Endothelial cell of umbilical vein (primary cell): ENCODE measurements around the gene BAG5. TPM values are rescaled to one million over a fixed set of nuclear protein-coding genes. Genes with fewer than 3 reads are reported as not detected.

ENCODE experiments used
- BruUV-seq: library from RNA; stranded (reverse); fragments of 400-500 nt; replicated peaks from 2 replicates; lab custom pipeline; 2021; lab: Mats Ljungman, UMichigan
- CTCF ChIA-PET: fragments of 300-600, 350-600 bp; sonication (Branson Sonifier 250); formaldehyde crosslinking; loops from one replicate; lab custom pipeline; 2021; ENCODE audit warnings: antibody characterized with exemption, inconsistent platforms; lab: Charles Lee
- POLR2A ChIA-PET: fragments of 300-600, 350-600 bp; sonication (Branson Sonifier 250); formaldehyde crosslinking; loops from one replicate; lab custom pipeline; 2021; ENCODE audit warnings: antibody characterized with exemption, inconsistent platforms; lab: Charles Lee
- DNase-seq: peaks from one replicate; pipeline ENCODE4 v3.0.0-alpha.2; 2011; ENCODE audit warnings: low read depth, low spot score
- FAIRE-seq: peaks from 2 replicates; lab custom pipeline; 2011; peaks lifted over from hg19 to GRCh38; lab: Jason Lieb, UNC
- H2AFZ ChIP-seq: 2 replicates; pipeline ENCODE4 v1.6.0; 2012; ENCODE audit warnings: low read depth, low read length, control low read depth, inconsistent platforms
- H3K27ac ChIP-seq: 2 replicates; pipeline ENCODE4 v1.5.1; 2011; ENCODE audit warnings: low read depth, mild to moderate bottlenecking, control low read depth, low read length, moderate library complexity; ENCODE audit not compliant: insufficient read depth
- H3K27me3 ChIP-seq, 2 experiments: 2 replicates each; pipeline versions ENCODE4 v1.6.0 to v1.6.1; 2011; ENCODE audit warnings: low read length in 2 of 2, mixed read lengths in 1 of 2; ENCODE audit not compliant: control insufficient read depth in 2 of 2, insufficient read depth in 2 of 2
- H3K36me3 ChIP-seq, 2 experiments: 2 replicates in 1 of 2; 3 replicates in 1 of 2; pipeline ENCODE4 v1.5.1; 2011; ENCODE audit warnings: low read length in 2 of 2, mild to moderate bottlenecking in 1 of 2, moderate library complexity in 1 of 2; ENCODE audit not compliant: control insufficient read depth in 2 of 2, insufficient read depth in 2 of 2; ENCODE audit errors: extremely low read depth in 1 of 2
- H3K4me1 ChIP-seq: 3 replicates; pipeline ENCODE4 v1.5.1; 2011; ENCODE audit warnings: mild to moderate bottlenecking, low read length; ENCODE audit not compliant: control insufficient read depth, insufficient read depth; ENCODE audit errors: extremely low read depth
- H3K4me2 ChIP-seq: 2 replicates; pipeline ENCODE4 v1.6.1; 2011; ENCODE audit warnings: low read length, control low read depth, mixed read lengths; ENCODE audit not compliant: insufficient read depth
- H3K4me3 ChIP-seq, 3 experiments: fragments of 200-600 bp in 1 of 3; sonication (generic), shearing (Covaris generic) in 1 of 3; replicated peaks in 1 of 3; 2 replicates each; pipeline ENCODE4 v1.5.1; 2011 to 2016; ENCODE audit warnings: control low read depth in 3 of 3, low read length in 3 of 3, mild to moderate bottlenecking in 2 of 3, inconsistent platforms in 1 of 3, low read depth in 1 of 3, moderate library complexity in 1 of 3; ENCODE audit not compliant: insufficient read depth in 1 of 3
- H3K79me2 ChIP-seq: 2 replicates; pipeline ENCODE4 v1.6.0; 2012; ENCODE audit warnings: low read length, inconsistent platforms; ENCODE audit not compliant: control insufficient read depth, insufficient read depth
- H3K9ac ChIP-seq: replicated peaks from 2 replicates; pipeline ENCODE3; 2011; ENCODE audit warnings: low read length, control low read depth; ENCODE audit not compliant: insufficient read depth; ENCODE audit errors: extremely low read depth
- H3K9me1 ChIP-seq: replicated peaks from 3 replicates; pipeline ENCODE4 v1.6.0; 2011; ENCODE audit warnings: mild to moderate bottlenecking, low read length; ENCODE audit not compliant: control insufficient read depth, insufficient read depth; ENCODE audit errors: extremely low read depth
- H3K9me3 ChIP-seq: replicated peaks from 2 replicates; pipeline ENCODE4 v1.5.1; 2012; ENCODE audit warnings: low read length, inconsistent platforms; ENCODE audit not compliant: control insufficient read depth, insufficient read depth
- H4K20me1 ChIP-seq: replicated peaks from 2 replicates; pipeline ENCODE3; 2011; ENCODE audit warnings: mild to moderate bottlenecking, low read length; ENCODE audit not compliant: control insufficient read depth, insufficient read depth; ENCODE audit errors: extremely low read depth
- EZH2 ChIP-seq: IDR thresholded peaks from 2 replicates; pipeline ENCODE4 v1.6.1; 2012; ENCODE audit warnings: borderline replicate concordance, low read depth, mild to moderate bottlenecking, moderate library complexity, low read length, inconsistent platforms; ENCODE audit not compliant: severe bottlenecking
- FOS ChIP-seq: IDR thresholded peaks from 2 replicates; pipeline ENCODE4 v1.6.1; 2011; ENCODE audit warnings: mild to moderate bottlenecking, low read length, moderate library complexity, borderline replicate concordance; ENCODE audit not compliant: insufficient read depth
- GATA2 ChIP-seq: IDR thresholded peaks from 2 replicates; pipeline ENCODE4 v1.7.0; 2011; ENCODE audit warnings: low read depth, mild to moderate bottlenecking, moderate library complexity, mixed read lengths, low read length; ENCODE audit not compliant: insufficient read length, insufficient read depth
- JUN ChIP-seq: IDR thresholded peaks from 2 replicates; pipeline ENCODE4 v1.6.1; 2011; ENCODE audit warnings: borderline replicate concordance, low read depth; ENCODE audit not compliant: insufficient read length, insufficient read depth
- MYC ChIP-seq: IDR thresholded peaks from one replicate; pipeline ENCODE4 v1.6.1; 2011; ENCODE audit warnings: mild to moderate bottlenecking, low read depth, low read length
- POLR2A ChIP-seq: IDR thresholded peaks from 2 replicates; pipeline ENCODE4 v1.6.1; 2012; ENCODE audit warnings: low read depth, mild to moderate bottlenecking, control low read depth, low read length
- POLR2AphosphoS5 ChIP-seq: IDR thresholded peaks from 2 replicates; pipeline ENCODE4 v1.6.1; 2012; ENCODE audit warnings: low read depth, mild to moderate bottlenecking, control low read depth, low read length, moderate library complexity; ENCODE audit not compliant: insufficient read depth
- dilution Hi-C: fragments of 300-500 bp; cut with MboI; formaldehyde crosslinking; loops from one replicate; pipeline ENCODE4 v1.15.0; 2019; ENCODE audit warnings: low sequenced_read_pairs; ENCODE audit not compliant: extremely low pct_ligation_motif_present
- intact Hi-C: fragments of 100-400 bp; cut with micrococcal nuclease; formaldehyde crosslinking; loops from one replicate; pipeline ENCODE4 v1.10.0; 2022
- polyA plus RNA-seq, 4 experiments: library from polyadenylated mRNA; depleted of rRNA in 3 of 4; stranded (reverse) in 3 of 4; unstranded in 1 of 4; fragments of >200 nt; gene quantifications; 2 replicates each; pipeline versions ENCODE4 v1.2.1 to v1.2.3, GENCODE V29; 2011 to 2012; ENCODE audit warnings: missing spikeins in 1 of 4
- total RNA-seq: library from RNA; stranded (reverse); gene quantifications from 2 replicates; pipeline ENCODE4 v1.2.3, GENCODE V29; 2021
- TF ChIP-seq, protein P1 (sequence below), 2 donors: IDR thresholded peaks; 1 replicate in 1 of 2; 2 replicates in 1 of 2; pipeline ENCODE4 v1.5.1; 2011; ENCODE audit warnings: low read length in 2 of 2, mild to moderate bottlenecking in 2 of 2, moderate library complexity in 2 of 2, control low read depth in 1 of 2, inconsistent platforms in 1 of 2, low read depth in 1 of 2; ENCODE audit not compliant: insufficient read depth in 1 of 2; ENCODE audit errors: extremely low read depth in 1 of 2
- TF ChIP-seq, protein P2 (sequence below): IDR thresholded peaks from 2 replicates; pipeline ENCODE4 v1.6.1; 2011; ENCODE audit not compliant: insufficient read depth, insufficient read length

The BAG5 gene
- total and polyA plus RNA-seq, 2 donors (not counting 3 experiments of a cell fraction or from before 2014, with no cell fraction given), result 6.3 to 32.5 TPM

DNA sequence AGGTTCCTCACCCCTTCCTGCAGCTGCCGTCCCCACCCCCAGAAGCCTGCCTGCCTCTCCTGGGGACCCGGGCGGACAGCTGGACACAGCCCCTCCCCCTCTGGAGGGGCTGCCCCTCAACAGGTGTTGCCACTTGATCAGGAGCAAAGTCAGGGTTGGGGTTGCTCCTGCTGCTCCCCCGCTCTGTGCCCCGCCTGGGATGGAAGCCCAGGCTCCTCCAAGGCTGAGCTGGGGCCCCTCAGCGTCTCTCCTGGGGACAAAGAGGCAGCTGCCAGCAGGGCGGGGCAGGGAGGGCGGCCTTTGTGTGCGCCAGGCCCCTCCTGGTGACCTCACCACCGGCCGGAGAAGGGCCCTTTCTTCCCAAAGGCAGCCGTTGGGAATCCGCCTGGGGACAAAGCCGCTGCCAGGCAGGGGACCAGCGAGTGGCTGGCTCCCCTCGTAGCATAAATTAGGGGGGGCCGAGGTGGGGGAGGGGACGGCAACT lies 19.8 kb downstream of the BAG5 start:
- Histone ChIP-seq H4K20me1 (no peaks in the 10 kb centered on the region), H2AFZ (no peak overlapping the region), H3K4me2 (no peak overlapping the region), H3K27me3 (no peaks in the 10 kb centered on the region), H3K9me3 (no peaks in the 10 kb centered on the region), H3K4me3 (no peak overlapping the region), H3K9ac (no peak overlapping the region), H3K9me1 (no peaks in the 10 kb centered on the region), H3K4me1 (no peaks in the 10 kb centered on the region), H3K27ac (no peak overlapping the region), H3K79me2 (no peaks in the 10 kb centered on the region), H3K36me3 (no peaks in the 10 kb centered on the region)
- ChIA-PET POLR2A (no interaction called here), CTCF (interaction anchor here (1.1 to 14.4 kb wide), 4 partner anchors 20 to 438 kb away, joined by 3 to 209 read pairs (median 8); partner anchors contain the start of genes BAG5 and CKB)
- FAIRE-seq (no peak), DNase-seq (no peak)
- intact Hi-C loops, result no loop called here
- dilution Hi-C loops, result no loop called here
- no TSS peak for BruUV-seq
- TF ChIP-seq MYC, result no peak
- TF ChIP-seq GATA2, result no peak
- TF ChIP-seq JUN, result no peak
- TF ChIP-seq, protein P1, sequence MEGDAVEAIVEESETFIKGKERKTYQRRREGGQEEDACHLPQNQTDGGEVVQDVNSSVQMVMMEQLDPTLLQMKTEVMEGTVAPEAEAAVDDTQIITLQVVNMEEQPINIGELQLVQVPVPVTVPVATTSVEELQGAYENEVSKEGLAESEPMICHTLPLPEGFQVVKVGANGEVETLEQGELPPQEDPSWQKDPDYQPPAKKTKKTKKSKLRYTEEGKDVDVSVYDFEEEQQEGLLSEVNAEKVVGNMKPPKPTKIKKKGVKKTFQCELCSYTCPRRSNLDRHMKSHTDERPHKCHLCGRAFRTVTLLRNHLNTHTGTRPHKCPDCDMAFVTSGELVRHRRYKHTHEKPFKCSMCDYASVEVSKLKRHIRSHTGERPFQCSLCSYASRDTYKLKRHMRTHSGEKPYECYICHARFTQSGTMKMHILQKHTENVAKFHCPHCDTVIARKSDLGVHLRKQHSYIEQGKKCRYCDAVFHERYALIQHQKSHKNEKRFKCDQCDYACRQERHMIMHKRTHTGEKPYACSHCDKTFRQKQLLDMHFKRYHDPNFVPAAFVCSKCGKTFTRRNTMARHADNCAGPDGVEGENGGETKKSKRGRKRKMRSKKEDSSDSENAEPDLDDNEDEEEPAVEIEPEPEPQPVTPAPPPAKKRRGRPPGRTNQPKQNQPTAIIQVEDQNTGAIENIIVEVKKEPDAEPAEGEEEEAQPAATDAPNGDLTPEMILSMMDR (IDR thresholded peaks at IDR 0.05; ENCODE audit: extremely low read depth in 1 of 2, insufficient read depth in 1 of 2, low read depth in 1 of 2, low read length in 2 of 2), result no peak
- no peak for TF ChIP-seq POLR2AphosphoS5
- TF ChIP-seq, protein P2, sequence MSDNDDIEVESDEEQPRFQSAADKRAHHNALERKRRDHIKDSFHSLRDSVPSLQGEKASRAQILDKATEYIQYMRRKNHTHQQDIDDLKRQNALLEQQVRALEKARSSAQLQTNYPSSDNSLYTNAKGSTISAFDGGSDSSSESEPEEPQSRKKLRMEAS, result no peak
- no peak for TF ChIP-seq EZH2
- no peak for TF ChIP-seq POLR2A
- TF ChIP-seq FOS, result no peak
